ENCODE data around the gene MAN1C1.

The MAN1C1 gene

DNA sequence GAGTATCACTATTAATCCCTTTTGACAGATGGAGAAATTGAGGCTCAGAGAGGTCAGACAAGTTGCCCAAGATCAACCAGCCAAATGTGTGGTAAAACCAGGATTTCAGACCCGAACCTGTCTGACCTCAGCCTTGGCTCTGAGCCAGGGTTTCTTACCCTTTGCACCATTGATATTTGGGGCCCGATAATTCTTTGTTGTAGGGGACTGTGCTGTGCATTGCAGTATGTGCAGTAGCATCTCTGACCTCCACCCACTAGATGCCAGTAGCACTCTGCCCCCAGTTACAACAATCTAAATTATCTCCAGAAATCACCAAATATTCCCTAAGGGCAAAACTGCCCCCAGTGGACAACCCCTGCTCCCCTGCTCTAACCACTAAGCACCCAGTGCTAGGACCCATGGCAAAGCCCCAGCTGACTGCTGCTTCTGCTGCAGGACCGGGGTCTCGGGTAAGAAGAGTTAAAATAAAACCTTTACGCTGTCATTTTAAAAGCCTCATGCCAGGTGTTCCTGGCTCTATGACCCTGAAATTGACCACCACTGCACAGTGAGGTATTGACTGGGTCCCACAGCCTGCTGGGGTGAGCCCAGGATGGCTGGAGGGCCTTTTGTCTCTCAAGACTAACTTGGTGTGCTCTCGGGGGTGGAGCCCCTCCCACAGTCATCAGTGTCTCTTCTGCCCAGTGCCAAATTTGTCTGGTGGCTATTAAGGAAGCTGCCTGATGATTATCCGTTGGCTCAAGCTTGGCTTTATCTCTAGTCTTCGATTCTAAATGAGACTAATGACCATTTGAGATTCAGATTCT is 5.6 kb upstream of the MAN1C1 start:
- peak; percentile 44 for DNase-seq (ENCODE audit: low read depth)
- TF ChIP-seq, protein P1, sequence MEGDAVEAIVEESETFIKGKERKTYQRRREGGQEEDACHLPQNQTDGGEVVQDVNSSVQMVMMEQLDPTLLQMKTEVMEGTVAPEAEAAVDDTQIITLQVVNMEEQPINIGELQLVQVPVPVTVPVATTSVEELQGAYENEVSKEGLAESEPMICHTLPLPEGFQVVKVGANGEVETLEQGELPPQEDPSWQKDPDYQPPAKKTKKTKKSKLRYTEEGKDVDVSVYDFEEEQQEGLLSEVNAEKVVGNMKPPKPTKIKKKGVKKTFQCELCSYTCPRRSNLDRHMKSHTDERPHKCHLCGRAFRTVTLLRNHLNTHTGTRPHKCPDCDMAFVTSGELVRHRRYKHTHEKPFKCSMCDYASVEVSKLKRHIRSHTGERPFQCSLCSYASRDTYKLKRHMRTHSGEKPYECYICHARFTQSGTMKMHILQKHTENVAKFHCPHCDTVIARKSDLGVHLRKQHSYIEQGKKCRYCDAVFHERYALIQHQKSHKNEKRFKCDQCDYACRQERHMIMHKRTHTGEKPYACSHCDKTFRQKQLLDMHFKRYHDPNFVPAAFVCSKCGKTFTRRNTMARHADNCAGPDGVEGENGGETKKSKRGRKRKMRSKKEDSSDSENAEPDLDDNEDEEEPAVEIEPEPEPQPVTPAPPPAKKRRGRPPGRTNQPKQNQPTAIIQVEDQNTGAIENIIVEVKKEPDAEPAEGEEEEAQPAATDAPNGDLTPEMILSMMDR (IDR thresholded peaks at IDR 0.05; ENCODE audit: low read depth, low read length) = no peak
- TF ChIP-seq, protein P2, sequence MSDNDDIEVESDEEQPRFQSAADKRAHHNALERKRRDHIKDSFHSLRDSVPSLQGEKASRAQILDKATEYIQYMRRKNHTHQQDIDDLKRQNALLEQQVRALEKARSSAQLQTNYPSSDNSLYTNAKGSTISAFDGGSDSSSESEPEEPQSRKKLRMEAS (IDR thresholded peaks at IDR 0.05; ENCODE audit: low read depth, low read length) = no peak
- no peak for TF ChIP-seq MYC (IDR thresholded peaks at IDR 0.05; ENCODE audit: low read depth, low read length)
- TF ChIP-seq POLR2A (IDR thresholded peaks at IDR 0.05; ENCODE audit: extremely low read depth, insufficient read length) = no peak
- no peak overlapping the region for H3K4me3 ChIP-seq (ENCODE audit: low read depth, low read length)

DNA sequence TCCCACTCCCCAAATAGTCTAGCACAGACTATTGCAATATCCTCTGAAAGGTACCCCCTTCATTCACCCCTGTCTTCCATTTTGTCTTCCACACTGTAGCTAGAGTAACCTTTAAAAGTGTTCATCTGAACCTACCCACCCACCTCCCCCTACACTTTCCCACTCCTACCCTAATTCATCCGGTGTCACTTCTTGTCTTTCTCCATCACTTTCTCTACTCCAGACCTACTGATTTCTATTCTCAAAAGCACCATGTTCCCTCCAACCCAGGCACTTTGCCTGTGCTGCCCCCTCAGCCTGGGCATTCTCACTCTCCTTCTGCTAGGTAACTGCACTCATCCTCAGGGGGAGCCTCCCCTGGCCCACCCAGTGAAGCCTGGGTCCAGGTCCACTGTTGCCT is 4.7 kb upstream of the MAN1C1 start:
- TF ChIP-seq, protein P2 (IDR thresholded peaks at IDR 0.05; ENCODE audit: low read depth, low read length) = no peak
- TF ChIP-seq POLR2A (IDR thresholded peaks at IDR 0.05; ENCODE audit: extremely low read depth, insufficient read length) (no peak), MYC (IDR thresholded peaks at IDR 0.05; ENCODE audit: low read depth, low read length) (no peak)
- TF ChIP-seq, protein P1 (IDR thresholded peaks at IDR 0.05; ENCODE audit: low read depth, low read length) = no peak
- no peak for DNase-seq (ENCODE audit: low read depth)
- H3K4me3 ChIP-seq (ENCODE audit: low read depth, low read length) = no peak overlapping the region

DNA sequence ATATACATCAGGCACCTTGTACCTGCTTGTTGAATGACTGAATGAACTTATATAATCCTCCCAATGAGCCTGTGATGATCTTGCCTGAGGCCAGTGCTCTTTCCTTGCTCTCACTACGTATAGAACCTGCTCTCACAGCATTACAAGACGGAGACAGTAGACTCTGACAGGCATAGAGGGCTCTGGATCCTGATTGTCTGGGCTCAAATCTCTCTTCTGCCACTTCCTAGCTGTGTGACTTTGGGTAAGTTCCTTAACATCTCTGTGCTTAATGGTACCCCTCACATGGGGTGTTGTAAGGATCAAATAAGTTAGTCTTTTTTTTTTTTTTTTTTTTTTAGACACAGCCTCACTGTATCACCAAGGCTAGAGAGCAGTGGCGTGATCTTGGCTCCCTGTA is 4.2 kb upstream of the MAN1C1 start:
- no peak overlapping the region for H3K4me3 ChIP-seq (ENCODE audit: low read depth, low read length)
- TF ChIP-seq MYC (IDR thresholded peaks at IDR 0.05; ENCODE audit: low read depth, low read length) (no peak), POLR2A (IDR thresholded peaks at IDR 0.05; ENCODE audit: extremely low read depth, insufficient read length) (no peak)
- TF ChIP-seq, protein P2 (IDR thresholded peaks at IDR 0.05; ENCODE audit: low read depth, low read length) = no peak
- DNase-seq (ENCODE audit: low read depth) = no peak

DNA sequence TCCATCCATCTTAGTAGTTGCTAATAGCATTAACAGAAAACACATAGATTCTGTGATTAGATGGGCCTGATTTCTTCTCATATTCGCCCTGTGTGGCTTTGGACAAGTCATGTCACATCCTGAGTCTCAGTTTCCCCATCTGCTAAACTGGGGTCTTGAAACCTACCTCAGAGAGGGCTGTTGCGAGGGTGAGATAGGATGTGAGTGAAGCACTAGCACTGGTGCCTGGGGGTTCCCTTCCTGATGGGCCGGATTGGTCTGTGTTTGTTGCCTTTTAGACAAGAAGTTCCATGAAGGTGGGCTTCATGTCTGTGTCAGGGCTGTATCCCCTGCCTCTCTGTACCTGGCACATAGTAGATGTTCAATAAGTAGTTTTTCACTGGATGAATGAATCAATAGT is 3.5 kb upstream of the MAN1C1 start:
- DNase-seq (ENCODE audit: low read depth) = no peak
- TF ChIP-seq MYC (IDR thresholded peaks at IDR 0.05; ENCODE audit: low read depth, low read length) = no peak
- TF ChIP-seq, protein P2 (IDR thresholded peaks at IDR 0.05; ENCODE audit: low read depth, low read length) = no peak
- no peak overlapping the region for H3K4me3 ChIP-seq (ENCODE audit: low read depth, low read length)

DNA sequence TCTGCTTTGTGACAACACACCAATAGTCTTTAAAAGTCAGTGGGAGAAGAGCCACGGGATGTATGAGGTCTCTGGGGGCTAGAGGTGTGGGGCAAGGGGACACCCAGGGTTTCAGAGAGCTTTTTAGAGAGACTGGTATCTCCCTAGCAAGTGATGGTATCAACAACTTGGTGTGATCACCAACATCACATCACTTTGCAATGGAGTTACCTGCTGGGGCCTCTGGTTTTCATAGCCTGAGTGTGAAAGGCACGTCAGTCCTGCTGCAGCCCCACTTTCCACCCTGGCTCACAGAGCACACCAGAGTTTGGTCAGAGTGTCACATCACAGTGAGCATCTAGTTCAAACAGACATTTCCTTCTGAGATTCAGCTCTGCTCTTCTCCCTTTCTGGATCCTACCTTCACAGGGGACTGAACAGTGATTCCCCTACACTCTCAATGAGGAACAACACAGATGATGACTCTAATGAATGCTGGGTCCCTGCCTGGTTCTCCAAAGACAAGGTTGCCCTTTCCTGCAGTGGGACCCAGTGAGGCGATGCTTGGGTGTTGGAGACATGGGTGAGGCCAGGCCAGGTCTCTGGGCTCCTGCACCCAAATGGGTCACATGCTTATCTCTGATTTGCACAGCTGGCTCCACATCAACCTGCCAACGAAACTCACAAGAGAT is 2.0 kb upstream of the MAN1C1 start:
- no peak for DNase-seq (ENCODE audit: low read depth)
- H3K4me3 ChIP-seq (ENCODE audit: low read depth, low read length) = no peak overlapping the region
- TF ChIP-seq, protein P1 (IDR thresholded peaks at IDR 0.05; ENCODE audit: low read depth, low read length) = no peak
- TF ChIP-seq MYC (IDR thresholded peaks at IDR 0.05; ENCODE audit: low read depth, low read length) = no peak
- TF ChIP-seq, protein P2 (IDR thresholded peaks at IDR 0.05; ENCODE audit: low read depth, low read length) = no peak

DNA sequence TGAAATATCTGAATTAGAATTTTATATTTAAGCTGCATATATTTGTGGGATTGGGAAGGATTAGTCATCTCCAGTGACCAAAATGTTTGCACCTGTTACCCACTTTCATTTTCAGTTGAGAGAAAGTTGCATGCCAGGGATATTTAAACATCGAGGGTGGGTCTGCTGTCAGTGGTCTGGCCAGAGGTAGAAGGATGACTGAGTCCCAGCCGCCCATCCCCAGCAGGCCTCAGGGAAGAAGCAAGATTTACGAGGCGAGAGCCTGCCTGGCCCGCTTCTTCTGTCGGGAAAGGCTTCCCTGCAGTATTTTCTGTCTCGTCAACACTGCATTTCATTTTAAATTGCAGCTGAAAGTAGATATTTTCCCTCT is 1.4 kb upstream of the MAN1C1 start:
- no peak for DNase-seq (ENCODE audit: low read depth)
- TF ChIP-seq, protein P1 (IDR thresholded peaks at IDR 0.05; ENCODE audit: low read depth, low read length) = no peak
- TF ChIP-seq POLR2A (IDR thresholded peaks at IDR 0.05; ENCODE audit: extremely low read depth, insufficient read length) = no peak
- no peak for TF ChIP-seq MYC (IDR thresholded peaks at IDR 0.05; ENCODE audit: low read depth, low read length)
- TF ChIP-seq, protein P2 (IDR thresholded peaks at IDR 0.05; ENCODE audit: low read depth, low read length) = no peak
- no peak overlapping the region for H3K4me3 ChIP-seq (ENCODE audit: low read depth, low read length)

Data from NB4 (cell line).